ENCODE measurements around the gene ATXN7. TPM values are rescaled to one million over a fixed set of nuclear protein-coding genes. Genes with fewer than 3 reads are reported as not detected.

Gene ATXN7
- total RNA-seq, 1 experiment from 2014 or later = 3.6 TPM

DNA sequence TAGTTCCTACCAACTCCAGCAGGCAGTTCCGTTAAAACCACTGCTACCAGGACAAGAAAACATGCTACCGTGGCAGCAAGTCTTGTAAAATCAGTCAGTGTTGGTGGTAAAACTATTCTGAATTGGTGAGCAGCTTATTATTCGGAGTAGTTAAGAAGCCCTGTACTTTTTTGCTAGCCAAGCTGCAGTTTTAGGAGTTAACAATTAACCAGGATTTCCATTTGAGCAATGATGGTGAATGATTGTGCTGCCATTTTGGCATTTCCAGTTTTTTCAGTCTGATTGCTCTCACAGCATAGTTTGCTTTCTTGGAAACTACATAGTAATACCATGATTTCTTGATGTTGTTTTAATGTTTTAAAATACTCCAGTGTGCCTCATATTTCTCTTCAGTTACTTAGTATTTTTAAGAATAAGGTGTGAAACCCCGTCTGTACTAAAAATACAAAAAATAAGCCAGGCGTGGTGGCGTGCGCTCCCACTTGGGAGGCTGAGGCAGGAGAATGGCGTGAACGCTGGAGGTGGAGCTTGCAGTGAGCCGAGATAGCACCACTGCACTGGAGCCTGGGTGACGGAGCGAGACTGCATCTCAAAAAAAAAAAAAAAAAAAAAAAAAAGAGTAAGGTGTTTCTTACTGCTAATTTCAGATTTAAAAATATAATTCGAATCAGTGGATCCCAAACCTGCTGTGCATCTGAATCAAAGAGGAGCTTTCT, 92.3 kb downstream of the ATXN7 start:
- Histone ChIP-seq H4K20me1 (ENCODE audit: low read length) (no peaks in the 10 kb centered on the region), H2AFZ (ENCODE audit: low read length) (no peak overlapping the region), H3K36me3 (ENCODE audit: low read depth, low read length) (no peaks in the 10 kb centered on the region), H3K9ac (ENCODE audit: low read length) (no peak overlapping the region), H3K27ac (ENCODE audit: low read length) (no peak overlapping the region), H3F3A (ENCODE audit: low read length, unreplicated experiment) (no peaks in the 10 kb centered on the region), H3K9me2 (replicated peaks; ENCODE audit: low read length) (no peaks in the 10 kb centered on the region), H3K9me3 (ENCODE audit: low read length) (no peaks in the 10 kb centered on the region), H3K27me3 (ENCODE audit: low read length) (no peaks in the 10 kb centered on the region), H3K4me3 (ENCODE audit: low read length) (no peak overlapping the region), H3K4me1 (ENCODE audit: insufficient read depth, low read length) (peaks cover 4% of the 10 kb centered on the region; the same call in 1 of the 2 replicates), H3K79me2 (ENCODE audit: low read length) (no peaks in the 10 kb centered on the region), H3K4me2 (ENCODE audit: low read length) (no peak overlapping the region)
- BruUV-seq (replicated peaks) = no TSS peak
- ChIA-PET CTCF (no interaction called here), POLR2A (ENCODE audit: unreplicated experiment) (no interaction called here)
- no peak for ATAC-seq
- DNase-seq = no peak
- intact Hi-C loops (cut with micrococcal nuclease) = no loop called here
- no peak for TF ChIP-seq EZH2phosphoT487 (IDR thresholded peaks at IDR 0.05; ENCODE audit: borderline replicate concordance, low read length)
- no peak for TF ChIP-seq EZH2 (IDR thresholded peaks at IDR 0.05; ENCODE audit: low read length, unreplicated experiment)
- TF ChIP-seq, protein P1, sequence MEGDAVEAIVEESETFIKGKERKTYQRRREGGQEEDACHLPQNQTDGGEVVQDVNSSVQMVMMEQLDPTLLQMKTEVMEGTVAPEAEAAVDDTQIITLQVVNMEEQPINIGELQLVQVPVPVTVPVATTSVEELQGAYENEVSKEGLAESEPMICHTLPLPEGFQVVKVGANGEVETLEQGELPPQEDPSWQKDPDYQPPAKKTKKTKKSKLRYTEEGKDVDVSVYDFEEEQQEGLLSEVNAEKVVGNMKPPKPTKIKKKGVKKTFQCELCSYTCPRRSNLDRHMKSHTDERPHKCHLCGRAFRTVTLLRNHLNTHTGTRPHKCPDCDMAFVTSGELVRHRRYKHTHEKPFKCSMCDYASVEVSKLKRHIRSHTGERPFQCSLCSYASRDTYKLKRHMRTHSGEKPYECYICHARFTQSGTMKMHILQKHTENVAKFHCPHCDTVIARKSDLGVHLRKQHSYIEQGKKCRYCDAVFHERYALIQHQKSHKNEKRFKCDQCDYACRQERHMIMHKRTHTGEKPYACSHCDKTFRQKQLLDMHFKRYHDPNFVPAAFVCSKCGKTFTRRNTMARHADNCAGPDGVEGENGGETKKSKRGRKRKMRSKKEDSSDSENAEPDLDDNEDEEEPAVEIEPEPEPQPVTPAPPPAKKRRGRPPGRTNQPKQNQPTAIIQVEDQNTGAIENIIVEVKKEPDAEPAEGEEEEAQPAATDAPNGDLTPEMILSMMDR (conservative IDR thresholded peaks at IDR 0.05; ENCODE audit: low read depth, low read length) = no peak

- H3K27me3 ChIP-seq (ENCODE audit: low read length) = no peaks in the 10 kb centered on the region
- BruUV-seq (replicated peaks) = no TSS peak
- peaks cover 4% of the 10 kb centered on the region; the same call in 1 of the 2 replicates for H3K4me1 ChIP-seq (ENCODE audit: insufficient read depth, low read length)
- H3K9ac ChIP-seq (ENCODE audit: low read length) = no peak overlapping the region
- TF ChIP-seq EZH2phosphoT487 (IDR thresholded peaks at IDR 0.05; ENCODE audit: borderline replicate concordance, low read length) (no peak), EZH2 (IDR thresholded peaks at IDR 0.05; ENCODE audit: low read length, unreplicated experiment) (no peak)
- TF ChIP-seq, protein P1 (conservative IDR thresholded peaks at IDR 0.05; ENCODE audit: low read depth, low read length) = no peak
- no peak overlapping the region for H3K27ac ChIP-seq (ENCODE audit: low read length)
- no peak for DNase-seq
- no peaks in the 10 kb centered on the region for H4K20me1 ChIP-seq (ENCODE audit: low read length)
- H3K79me2 ChIP-seq (ENCODE audit: low read length) = no peaks in the 10 kb centered on the region
- H3K9me3 ChIP-seq (ENCODE audit: low read length) = no peaks in the 10 kb centered on the region
- H3F3A ChIP-seq (ENCODE audit: low read length, unreplicated experiment) = no peaks in the 10 kb centered on the region
- H3K4me3 ChIP-seq (ENCODE audit: low read length) = no peak overlapping the region
- no peaks in the 10 kb centered on the region for H3K9me2 ChIP-seq (replicated peaks; ENCODE audit: low read length)
- intact Hi-C loops (cut with micrococcal nuclease) = no loop called here
- CTCF ChIA-PET = no interaction called here
- no peak for ATAC-seq
- H3K4me2 ChIP-seq (ENCODE audit: low read length) = no peak overlapping the region
- no peaks in the 10 kb centered on the region for H3K36me3 ChIP-seq (ENCODE audit: low read depth, low read length)
- no peak overlapping the region for H2AFZ ChIP-seq (ENCODE audit: low read length)
- POLR2A ChIA-PET (ENCODE audit: unreplicated experiment) = no interaction called here
Observed at GRCh38 chr3:63959146-63959545, 95.5 kb downstream of the ATXN7 start.
